Posterior cingulate gyrus (tissue), 11 donors: Measurements from ENCODE around the gene C1orf210.

Source experiments
- DNase-seq, 10 donors: peaks; one replicate each; pipeline versions ENCODE4 v3.0.0 to v3.0.0-alpha.2; 2020 to 2021; ENCODE audit warnings: mixed read lengths in 3 of 10
- intact Hi-C: fragments of 100-400 bp; cut with DNase I; formaldehyde crosslinking; loops from one replicate; pipeline ENCODE4 v1.15.1; 2023

The C1orf210 gene

DNA sequence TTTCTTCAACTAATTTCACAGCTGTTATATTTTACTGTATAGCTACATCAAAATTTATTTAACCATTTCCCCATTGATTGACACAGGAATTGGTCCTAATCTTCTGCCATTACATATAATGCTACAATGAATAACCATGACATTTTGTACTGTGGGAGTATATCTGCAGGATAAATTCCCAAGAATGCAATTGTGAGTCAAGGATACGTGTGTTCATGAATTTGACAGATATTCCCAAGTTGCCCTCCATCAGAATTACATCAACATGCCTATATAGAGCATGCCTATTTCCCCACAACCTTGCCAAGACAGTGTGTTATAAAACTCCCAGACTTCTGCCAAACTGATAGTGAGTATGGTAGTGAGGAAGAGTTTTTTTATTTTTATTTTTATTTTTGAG, 12.7 kb upstream of the C1orf210 start:
- DNase-seq, result no peak
- intact Hi-C loops, result loop anchor here (5.0 kb wide), 1 partner anchor 59 kb away; the partner anchor contains the start of gene CDC20

DNA sequence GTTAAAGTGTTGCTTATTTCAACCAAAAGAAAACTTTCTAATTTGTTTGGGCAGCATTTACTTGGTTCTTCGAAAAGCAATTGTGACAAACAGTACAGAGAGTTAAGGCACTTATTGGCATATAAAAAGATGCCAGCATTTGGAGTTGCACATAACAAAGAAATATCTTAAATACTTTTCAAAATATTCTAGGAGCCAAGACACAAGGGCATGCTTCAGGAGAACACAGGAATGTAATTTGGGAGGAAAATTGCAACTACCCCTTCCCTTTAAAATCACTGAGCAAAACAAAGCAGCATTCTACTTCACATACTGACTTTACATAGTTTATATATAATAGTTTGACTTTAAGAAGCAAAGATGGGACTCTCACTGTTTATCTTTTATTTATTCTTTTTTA, 10.8 kb upstream of the C1orf210 start:
- intact Hi-C loops, result loop anchor here (5.0 kb wide), 1 partner anchor 61 kb away; the partner anchor contains the start of gene CDC20
- no peak for DNase-seq

DNA sequence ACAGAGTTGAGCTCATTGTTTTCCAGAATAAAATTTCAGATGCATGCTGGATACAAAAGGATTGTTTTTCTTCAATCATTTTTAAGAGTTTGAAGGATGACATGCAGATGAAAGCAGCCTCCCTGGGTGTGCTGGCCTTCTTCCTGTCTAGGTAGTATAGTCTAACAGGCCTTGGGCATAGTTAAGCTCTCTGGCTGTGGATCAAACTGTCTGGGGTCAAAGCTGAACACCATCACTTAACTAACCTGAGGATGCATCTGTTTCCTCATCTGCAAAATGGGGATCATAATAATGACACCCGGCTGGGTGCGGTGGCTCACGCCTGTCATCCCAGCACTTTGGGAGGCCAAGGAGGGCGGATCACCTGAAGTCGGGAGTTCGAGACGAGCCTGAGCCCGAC, 9.4 kb upstream of the C1orf210 start:
- intact Hi-C loops, result loop anchor here (5.0 kb wide), 1 partner anchor 63 kb away; the partner anchor contains the start of gene CDC20
- DNase-seq, result no peak

DNA sequence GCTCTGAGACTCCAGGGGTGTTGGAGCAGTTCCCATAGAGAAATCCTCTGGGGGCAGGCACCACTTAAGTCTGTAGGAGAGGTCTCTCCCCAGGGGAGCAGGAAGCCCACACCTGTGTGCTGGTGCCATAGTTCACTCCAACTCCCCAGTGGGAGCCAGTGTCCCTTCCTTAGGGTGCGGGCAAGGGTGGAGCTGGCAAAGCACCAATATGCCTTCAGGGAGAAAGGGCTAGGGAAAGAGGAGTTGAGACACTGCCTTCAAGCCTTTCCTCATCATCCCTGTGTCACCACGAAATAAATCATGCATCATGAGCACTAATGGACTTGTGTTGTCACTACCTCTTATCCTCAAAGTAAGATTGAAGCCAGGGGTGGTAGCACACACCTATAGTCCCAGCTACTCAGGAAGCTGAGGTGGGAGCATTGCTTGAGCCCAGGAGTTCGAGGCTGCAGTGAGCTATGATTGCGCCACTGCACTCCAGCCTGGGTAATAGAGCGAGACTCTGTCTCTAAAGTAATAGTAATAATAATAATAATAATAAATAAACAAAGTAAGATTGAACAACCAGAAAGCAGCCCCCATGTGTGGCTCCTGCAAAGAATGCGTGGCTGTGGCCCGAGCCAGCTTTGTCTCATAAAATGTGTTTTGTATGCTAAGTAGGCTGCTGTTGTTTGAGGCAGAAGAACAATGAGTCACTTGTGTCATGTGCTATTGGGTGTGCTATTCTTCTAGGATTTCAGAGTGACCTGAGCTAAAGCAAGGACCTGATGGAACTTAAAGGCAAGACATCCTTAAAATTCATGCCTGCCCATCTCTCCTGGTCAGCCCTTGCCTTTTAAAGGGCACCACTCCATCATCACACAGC, 8.7 kb upstream of the C1orf210 start:
- intact Hi-C loops, result no loop called here
- DNase-seq, result peak; percentile 27 to 93 (median 60)

DNA sequence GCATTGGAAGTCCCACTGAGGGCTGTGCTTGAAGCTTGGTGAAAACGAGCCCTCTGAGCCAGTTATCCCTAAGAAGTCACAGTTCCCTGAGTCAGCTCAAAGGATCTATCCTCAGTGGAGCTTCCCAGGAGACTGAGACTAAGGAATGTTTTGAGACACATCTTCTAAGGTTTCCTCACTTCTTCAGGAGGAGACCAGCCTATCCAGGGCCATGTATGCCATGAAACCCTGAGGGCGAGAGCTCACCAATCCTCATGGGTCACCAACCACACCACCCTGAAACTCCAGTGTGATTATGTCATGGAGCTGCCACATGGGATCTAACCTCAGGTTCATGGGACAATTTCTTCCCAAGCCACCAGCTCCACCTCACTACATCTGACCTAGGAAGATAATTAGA, 7.8 kb upstream of the C1orf210 start:
- intact Hi-C loops, result no loop called here
- no peak for DNase-seq

DNA sequence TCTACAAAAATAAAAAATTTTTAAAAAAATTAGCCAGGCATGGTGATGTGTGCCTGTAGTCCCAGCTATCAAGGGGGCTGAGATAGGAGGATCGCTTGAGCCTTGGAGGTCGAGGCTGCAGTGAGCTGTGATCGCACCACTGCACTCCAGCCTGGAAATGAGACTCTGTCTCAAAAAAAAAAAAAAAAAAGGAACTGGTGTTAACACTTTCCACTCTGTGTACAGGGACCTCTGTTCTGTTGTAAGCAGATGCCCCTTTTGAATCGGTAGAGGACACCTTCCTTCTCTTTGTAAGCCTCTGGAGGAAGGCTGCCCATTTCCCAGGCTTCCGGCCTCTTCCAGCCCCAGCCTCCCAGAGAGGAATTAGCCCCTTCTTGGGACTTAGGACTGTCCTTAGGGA, 7.3 kb upstream of the C1orf210 start:
- intact Hi-C loops, result no loop called here
- no peak for DNase-seq

DNA sequence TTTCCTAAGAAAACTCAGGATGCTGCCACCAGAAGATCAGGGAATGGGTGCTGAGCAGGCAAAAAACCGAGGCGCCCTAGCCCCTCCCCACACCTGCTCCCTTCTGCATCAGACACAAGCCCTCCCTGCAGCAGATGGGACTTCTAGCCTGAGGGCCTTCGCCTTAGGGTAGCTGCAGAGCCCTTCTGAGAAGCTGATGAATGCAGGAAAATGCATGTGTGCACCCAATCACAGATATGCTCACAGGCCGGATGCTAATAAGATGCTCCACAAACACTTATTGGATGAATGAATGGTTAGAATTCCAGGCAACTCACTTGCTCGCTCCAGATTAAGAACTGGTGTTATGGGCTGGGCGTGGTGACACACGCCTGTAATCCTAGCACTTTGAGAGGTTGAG, 6.8 kb upstream of the C1orf210 start:
- DNase-seq, result no peak

DNA sequence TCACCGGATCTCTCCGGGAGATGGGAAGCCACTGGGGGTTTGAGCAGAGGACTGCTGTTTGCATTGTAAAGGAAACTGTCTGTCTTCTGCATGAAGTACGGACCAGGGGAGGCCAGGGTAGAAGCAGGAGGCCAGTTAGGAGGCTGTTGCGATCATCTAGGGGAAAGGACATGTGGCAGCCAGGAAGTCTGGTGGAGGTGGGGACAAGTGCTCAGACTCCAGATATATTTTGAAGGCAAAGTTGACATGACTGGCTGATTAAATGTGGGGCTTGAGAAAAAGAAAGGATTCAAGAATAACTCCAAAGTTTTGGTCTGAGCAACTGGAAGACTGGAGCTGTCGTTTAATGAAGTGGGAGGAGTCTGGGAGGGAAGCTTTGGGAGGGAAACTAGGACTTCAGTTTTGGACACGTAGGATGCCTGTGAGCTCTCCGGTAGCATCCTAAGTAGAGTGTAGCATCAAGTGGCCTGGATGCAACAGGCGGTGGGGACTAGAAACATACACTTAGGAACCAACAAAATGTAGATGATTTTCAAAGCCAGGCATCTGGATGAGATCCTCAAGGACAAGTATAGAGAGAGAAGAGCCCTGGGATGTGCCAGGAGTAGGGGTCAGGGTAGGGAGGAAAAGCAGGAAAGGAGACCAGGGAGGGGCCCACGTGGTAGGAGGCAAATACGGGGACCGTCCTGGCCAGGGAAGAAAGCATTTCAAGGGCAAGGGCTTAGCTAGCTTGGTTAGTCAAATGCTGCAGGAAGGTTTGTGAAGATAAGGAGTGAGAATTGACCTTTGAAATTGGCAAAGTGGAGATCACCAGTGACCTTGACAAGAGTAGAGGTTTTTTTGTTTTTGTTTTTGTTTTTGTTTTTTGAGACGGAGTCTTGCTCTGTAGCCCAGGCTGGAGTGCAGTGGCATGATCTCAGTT, 3.7 kb upstream of the C1orf210 start:
- intact Hi-C loops, result loop anchor here (1.0 kb wide), 1 partner anchor 21 kb away; no protein-coding TSS in a partner anchor
- DNase-seq, result peak in 2 of 10 donors; percentile 6 to 55

More for the DNA sequence above, 6.8 kb upstream of the C1orf210 start:
- intact Hi-C loops, result no loop called here

DNA sequence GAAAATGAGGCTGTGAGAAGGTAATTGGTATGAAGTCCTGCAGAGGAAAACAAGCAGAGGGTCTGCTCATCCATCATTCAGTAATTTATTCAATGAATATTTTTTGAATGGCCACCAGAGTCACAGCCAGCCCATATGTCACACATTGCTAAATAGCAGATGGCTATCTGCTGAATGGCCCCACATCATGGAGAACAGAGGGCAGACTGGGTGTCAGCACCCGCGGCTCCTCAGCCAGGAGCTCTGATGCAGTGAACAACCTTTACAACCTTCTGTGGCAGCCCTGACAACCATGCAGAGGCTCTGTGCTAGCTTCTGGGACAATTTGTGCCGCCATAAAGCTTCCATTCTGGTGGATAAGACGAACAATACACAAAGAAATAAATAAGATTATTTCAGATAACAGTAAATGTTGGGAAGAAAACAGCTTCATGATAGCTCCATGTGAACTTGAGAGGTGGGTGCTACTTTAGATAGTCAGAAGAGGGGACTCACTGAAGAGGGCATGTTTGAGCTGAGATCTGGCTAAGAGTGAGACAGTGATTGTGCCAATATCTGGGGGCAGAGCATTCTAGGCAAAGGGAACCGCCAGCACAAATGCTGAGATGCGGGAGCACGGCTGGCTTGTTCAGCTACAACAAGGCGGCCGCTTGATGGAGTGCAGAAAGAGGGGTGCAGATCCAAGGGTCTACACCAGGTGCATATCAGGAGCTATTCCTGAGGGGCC, 2.8 kb upstream of the C1orf210 start:
- intact Hi-C loops, result no loop called here
- DNase-seq, result peak in 2 of 10 donors; percentile 55 to 75

DNA sequence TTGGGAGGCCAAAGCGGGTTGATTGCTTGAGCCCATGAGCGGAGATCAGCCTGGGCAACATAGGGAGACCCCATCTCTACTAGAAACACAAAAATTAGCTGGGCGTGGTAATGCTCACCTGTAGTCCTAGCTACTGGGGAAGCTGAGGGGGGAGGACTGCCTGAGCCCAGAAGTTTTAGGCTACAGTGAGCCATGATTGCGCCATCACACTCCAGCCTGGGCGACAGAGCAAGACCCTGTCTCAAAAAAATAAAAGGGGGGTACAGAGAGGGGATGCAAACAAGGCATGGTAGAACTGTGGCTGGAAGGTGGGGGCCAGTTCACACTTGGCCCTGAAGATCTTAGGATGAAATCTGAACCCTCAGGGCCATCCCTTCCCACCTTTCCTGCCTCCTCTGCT, 1.2 kb upstream of the C1orf210 start:
- intact Hi-C loops, result no loop called here
- peak in 2 of 10 donors; percentile 14 to 28 for DNase-seq

DNA sequence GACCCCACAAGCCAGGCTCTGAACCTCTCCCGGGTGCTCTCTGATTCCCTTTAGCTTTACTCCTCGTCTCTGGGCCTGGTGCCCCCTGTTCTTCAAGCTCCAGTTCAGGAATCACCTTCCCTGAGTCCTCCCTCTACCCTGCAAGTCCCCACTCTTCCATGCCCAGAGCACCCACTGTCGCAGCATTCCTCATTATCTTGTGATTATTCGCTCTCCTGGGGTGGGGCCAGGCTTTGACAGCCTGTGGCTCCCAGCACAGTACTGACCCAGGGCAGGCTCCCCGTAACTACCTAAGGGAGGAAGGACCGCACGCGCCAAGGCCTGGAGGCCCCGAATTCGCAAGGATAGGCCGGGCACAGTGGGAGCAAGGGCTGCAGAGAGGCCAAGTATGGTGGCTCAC, 734 bp upstream of the C1orf210 start:
- peak in 3 of 10 donors; percentile 37 to 51 (median 50) for DNase-seq
- intact Hi-C loops, result no loop called here

DNA sequence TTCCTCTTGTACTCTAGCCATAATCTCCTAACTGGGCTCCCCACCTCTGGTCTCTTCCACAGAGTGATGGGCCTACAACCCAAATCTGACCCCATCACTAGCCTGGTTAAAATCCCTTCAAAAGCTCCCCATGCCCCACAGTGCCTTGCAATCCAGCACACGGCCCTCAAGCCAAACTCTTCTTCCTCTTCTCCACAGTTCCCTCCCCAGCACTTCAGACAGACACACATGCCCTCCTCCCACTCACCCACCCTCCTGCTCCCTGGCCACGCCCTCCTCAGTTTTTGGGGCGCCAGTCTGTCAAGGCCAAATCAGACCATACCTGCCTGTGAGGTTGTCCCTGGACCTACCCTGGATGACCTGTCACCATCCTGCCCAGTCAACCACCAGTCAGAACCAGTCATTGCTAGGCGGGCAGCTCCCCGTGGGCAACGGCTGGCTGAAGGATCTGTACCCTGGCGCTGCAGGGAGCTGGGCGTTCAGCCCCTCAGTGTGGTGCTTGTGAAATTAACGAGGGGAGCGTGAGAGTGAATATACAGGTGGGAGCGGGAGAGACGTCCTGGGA, 753 bp downstream of the C1orf210 start:
- intact Hi-C loops, result no loop called here
- peak in 3 of 10 donors; percentile 3 to 55 (median 45) for DNase-seq

DNA sequence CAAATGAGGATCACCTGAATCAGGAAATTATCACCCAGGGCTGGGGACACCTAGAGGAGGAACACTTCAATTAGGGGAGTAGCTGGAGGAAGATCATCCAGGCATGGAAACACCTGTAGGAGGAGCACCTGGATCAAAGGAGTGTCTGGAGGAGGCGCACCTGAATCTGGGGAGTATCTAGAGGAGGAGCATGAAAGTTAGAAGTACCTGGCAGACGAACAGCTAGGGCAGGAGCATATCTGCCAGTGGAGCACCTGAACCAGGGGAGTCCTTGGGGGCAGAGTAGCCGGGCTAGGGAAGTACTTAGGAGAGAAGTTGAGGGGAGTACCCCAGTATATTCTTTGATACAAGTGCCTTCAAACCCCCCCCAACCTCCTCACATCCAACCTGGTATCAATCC, 1.3 kb downstream of the C1orf210 start:
- intact Hi-C loops, result no loop called here
- peak in 3 of 10 donors; percentile 7 to 29 (median 10) for DNase-seq

DNA sequence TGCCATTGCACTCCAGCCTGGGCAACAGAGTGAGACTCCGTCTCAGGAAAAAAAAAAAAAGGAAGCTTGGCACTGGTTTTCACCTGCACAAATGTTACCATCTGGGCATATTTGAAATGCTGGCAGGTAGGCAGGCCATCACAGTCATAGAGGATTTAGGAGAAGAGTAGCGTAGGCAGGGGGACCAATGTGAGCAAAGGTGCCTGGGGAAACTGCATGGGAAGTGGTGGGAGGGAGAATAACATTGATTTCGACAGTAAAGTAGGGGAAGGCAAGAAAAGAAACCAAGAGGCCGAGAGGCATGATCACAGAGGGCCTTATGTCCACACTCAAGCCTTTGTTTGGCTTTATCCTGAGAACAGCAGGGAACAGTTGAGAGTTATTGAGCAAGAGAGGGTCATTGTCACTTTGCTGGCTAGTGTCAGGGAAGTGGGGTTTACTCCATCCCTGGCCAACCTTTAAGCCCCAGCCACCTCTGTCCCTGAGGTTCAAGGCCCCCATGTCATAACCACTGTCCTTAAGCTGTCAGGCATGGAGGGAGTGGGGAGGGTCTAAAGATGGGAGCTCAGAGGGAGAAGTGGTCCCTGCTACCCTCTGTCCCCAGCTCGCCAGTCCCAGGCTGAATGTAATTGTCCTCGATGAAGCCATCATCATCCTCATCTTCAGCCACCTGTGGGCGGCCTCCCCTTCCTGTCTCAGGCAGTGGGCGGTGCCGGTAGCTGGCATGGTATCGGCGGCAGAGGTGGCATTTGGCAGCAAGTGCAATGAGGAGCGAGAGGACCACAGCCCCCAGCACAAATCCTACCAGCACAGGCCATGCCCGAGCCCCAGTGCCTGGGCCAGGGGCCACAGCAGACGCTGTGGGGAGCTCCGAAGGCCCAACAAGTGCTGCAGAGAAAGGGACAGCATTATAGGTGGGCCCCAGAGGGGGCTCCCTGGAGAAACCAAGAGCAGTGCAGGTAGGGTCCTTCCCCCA, 2.9 kb downstream of the C1orf210 start:
- peak in 3 of 10 donors; percentile 18 to 62 (median 41) for DNase-seq
- intact Hi-C loops, result no loop called here

DNA sequence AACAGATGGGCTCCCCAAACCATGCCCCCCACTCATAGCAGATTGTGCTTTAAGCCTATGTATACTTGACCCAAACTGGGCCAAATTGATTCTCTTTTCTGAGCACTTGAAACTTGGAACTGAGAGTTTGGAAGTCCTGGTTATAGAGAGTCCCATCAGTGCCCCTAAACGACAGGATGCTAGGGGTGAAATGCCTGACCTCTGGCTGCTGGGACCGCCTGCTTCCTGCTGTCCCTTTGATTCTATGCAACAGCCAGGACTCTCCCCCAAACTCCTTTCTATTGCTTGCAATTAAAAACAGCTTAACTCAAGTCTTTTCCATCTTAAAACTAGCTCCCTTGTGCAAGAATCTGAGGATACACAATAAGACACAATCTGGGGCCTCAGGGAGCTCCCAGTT, 4.7 kb downstream of the C1orf210 start:
- DNase-seq, result peak in 2 of 10 donors; percentile 1 to 42
- intact Hi-C loops, result no loop called here

DNA sequence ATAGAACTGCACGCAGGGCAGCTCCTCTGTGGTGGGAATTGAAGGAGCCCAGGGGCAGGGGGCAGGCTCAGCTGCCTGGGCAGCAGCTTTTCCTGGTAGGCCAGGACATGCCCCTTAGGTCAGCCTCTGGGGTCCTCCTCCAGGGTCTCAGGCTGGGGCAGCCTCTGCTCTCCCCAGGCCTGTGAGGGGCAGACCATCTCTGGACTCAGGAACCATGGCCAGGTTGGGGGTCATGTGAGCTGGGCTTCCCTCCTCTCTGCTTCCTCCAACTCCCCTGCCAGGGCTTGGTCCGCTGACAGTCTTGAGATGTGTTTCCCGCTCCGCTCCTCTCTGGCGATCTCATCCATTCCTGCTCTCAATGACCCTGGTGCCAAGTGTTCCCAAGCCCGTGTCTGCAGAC, 5.7 kb downstream of the C1orf210 start:
- intact Hi-C loops, result no loop called here
- DNase-seq, result peak in 2 of 10 donors; percentile 5 to 72

DNA sequence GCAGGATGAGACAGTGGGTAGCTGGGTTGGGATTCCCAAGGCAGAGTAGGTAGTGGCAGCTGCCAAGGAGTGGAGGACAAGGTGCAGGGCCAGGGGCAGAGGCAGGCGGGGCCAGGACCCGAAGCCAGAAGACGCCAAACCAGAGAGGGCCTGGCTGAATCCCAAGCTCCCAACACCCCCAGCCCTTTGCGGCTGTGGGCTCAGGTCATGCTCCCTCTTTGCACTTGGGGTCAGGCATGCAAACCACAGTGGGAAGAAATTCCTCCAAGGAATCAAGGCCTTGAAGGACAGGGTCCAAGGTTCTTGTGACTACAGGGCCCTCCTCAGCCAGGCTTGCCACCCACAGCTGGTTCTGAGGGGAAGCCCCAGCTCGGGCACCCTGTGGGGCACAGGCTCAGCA, 6.2 kb downstream of the C1orf210 start:
- intact Hi-C loops, result no loop called here
- DNase-seq, result peak in 2 of 10 donors; percentile 50 to 55

DNA sequence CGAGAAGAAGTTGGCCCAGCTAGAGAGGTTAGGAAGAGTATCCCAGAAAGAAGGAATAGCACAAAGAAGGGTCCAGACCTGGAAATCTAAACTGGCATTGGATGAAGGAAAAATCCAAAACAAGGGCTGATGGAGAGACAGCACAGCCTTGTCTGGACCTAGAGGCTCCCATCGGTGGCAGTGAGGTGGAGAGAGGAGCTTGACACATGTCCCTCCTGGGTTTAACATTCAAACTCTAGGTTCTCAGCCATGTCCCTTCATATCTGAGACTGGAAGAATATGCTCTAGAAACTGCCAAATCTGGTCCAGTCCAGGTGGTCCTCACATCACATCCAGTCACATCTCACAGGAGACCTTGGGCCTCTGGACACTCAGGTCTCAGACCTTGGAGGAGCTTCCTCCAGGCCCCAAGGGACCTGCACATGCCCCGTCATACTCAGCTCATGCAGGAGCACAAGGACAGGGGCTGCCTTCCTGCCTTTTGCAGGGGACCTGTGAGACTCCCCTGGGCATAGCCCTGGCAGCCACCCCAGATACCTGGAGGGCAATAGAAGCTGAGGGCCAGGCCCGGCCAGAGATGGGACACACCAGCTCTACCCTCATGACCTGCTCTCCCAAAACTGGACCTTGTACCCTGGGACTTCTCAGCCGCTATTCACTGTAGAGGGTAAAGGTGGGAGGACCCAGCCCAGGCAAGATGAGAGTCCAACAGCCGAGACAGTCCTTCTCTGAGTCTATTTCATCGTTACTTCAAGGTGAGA, 8.1 kb downstream of the C1orf210 start:
- intact Hi-C loops, result loop anchor here (2.0 kb wide), 1 partner anchor 34 kb away; no protein-coding TSS in a partner anchor
- DNase-seq, result peak in 3 of 10 donors; percentile 28 to 82 (median 40)
